GM19324 (cell line): ENCODE results near the gene KLHL34.

Source experiments
- ATAC-seq: cut with Tn5 transposase; IDR thresholded peaks from one replicate; pipeline ENCODE4 v1.9.1; 2021; ENCODE audit warnings: mild to moderate bottlenecking, moderate library complexity; ENCODE audit not compliant: unreplicated experiment, low FRiP score

KLHL34 gene

GRCh38 chrX:21658152-21658737 is at the start of gene KLHL34:
KLHL34 (minus strand) TSS chrX:21658330; CDS start chrX:21657788, 542 bp downstream.
- no peak for ATAC-seq

GRCh38 chrX:21705225-21705624 is 47.1 kb upstream of the KLHL34 start:
- no peak for ATAC-seq

GRCh38 chrX:21702725-21703124 is 44.6 kb upstream of the KLHL34 start:
- ATAC-seq = no peak

- ATAC-seq = no peak
Observed at GRCh38 chrX:21700967-21701366, 42.8 kb upstream of the KLHL34 start.

- ATAC-seq = no peak
Observed at GRCh38 chrX:21700275-21700674, 42.1 kb upstream of the KLHL34 start.

GRCh38 chrX:21699136-21699535 is 41.0 kb upstream of the KLHL34 start:
- no peak for ATAC-seq

GRCh38 chrX:21698272-21698671 is 40.1 kb upstream of the KLHL34 start:
- no peak for ATAC-seq

- ATAC-seq = no peak
Observed at GRCh38 chrX:21691512-21692018, 33.4 kb upstream of the KLHL34 start.

- no peak for ATAC-seq
Observed at GRCh38 chrX:21683941-21684340, 25.8 kb upstream of the KLHL34 start.

GRCh38 chrX:21678048-21678612 is 20.0 kb upstream of the KLHL34 start:
- no peak for ATAC-seq

GRCh38 chrX:21675931-21676330 is 17.8 kb upstream of the KLHL34 start:
- no peak for ATAC-seq

- no peak for ATAC-seq
Observed at GRCh38 chrX:21674430-21675186, 16.5 kb upstream of the KLHL34 start.

GRCh38 chrX:21666679-21667078 is 8.5 kb upstream of the KLHL34 start:
- ATAC-seq = no peak

GRCh38 chrX:21666252-21666651 is 8.1 kb upstream of the KLHL34 start:
- no peak for ATAC-seq

GRCh38 chrX:21662761-21663160 is 4.6 kb upstream of the KLHL34 start:
- no peak for ATAC-seq

- no peak for ATAC-seq
Observed at GRCh38 chrX:21661316-21661715, 3.2 kb upstream of the KLHL34 start.

- no peak for ATAC-seq
Observed at GRCh38 chrX:21660156-21660555, 2.0 kb upstream of the KLHL34 start.

- ATAC-seq = no peak
Observed at GRCh38 chrX:21659320-21659719, 1.2 kb upstream of the KLHL34 start.

- ATAC-seq = no peak
Observed at GRCh38 chrX:21658746-21659145, 616 bp upstream of the KLHL34 start.

GRCh38 chrX:21657318-21658151 is 595 bp downstream of the KLHL34 start:
- ATAC-seq = no peak
